Osteoblast (primary cell): ENCODE data around the gene SETD3. TPM values are rescaled to one million over a fixed set of nuclear protein-coding genes. Genes with fewer than 3 reads are reported as not detected.

Experiments used
- DNase-seq: peaks from one replicate; pipeline ENCODE4 v3.0.0; 2011; ENCODE audit warnings: low spot score, mixed read lengths; ENCODE audit not compliant: insufficient read length; ENCODE audit errors: missing footprints
- H2AFZ ChIP-seq: 2 replicates; pipeline ENCODE4 v1.6.0; 2011; ENCODE audit warnings: mild to moderate bottlenecking, low read length
- H3K27ac ChIP-seq: 2 replicates; pipeline ENCODE4 v1.5.1; 2011; ENCODE audit warnings: mild to moderate bottlenecking, low read depth, low read length, moderate library complexity
- H3K27me3 ChIP-seq: 2 replicates; pipeline ENCODE4 v1.6.0; 2012; ENCODE audit warnings: mild to moderate bottlenecking, control low read depth, inconsistent platforms, low read length, moderate library complexity; ENCODE audit not compliant: insufficient read depth
- H3K36me3 ChIP-seq: 2 replicates; pipeline ENCODE4 v1.5.1; 2011; ENCODE audit warnings: mild to moderate bottlenecking, low read length, control low read depth, moderate library complexity; ENCODE audit not compliant: insufficient read depth
- H3K4me1 ChIP-seq: 2 replicates; pipeline ENCODE4 v1.5.1; 2011; ENCODE audit warnings: mild to moderate bottlenecking, low read length, control low read depth, moderate library complexity; ENCODE audit not compliant: insufficient read depth
- H3K4me2 ChIP-seq: 2 replicates; pipeline ENCODE4 v1.6.0; 2011; ENCODE audit warnings: mild to moderate bottlenecking, low read length; ENCODE audit not compliant: insufficient read depth
- H3K4me3 ChIP-seq: fragments of 200-600 bp; sonication (generic); 3 replicates; pipeline ENCODE4 v1.5.1; 2012; ENCODE audit warnings: mild to moderate bottlenecking, low read length, inconsistent platforms; ENCODE audit not compliant: insufficient read depth
- H3K79me2 ChIP-seq: 2 replicates; pipeline ENCODE4 v1.6.0; 2012; ENCODE audit warnings: mild to moderate bottlenecking, low read length, control low read depth, inconsistent platforms; ENCODE audit not compliant: insufficient read depth
- H3K9me3 ChIP-seq: 2 replicates; pipeline ENCODE4 v1.5.1; 2011; ENCODE audit warnings: low read depth, low read length, control low read depth
- H4K20me1 ChIP-seq: 2 replicates; pipeline ENCODE4 v1.6.0; 2012; ENCODE audit warnings: mild to moderate bottlenecking, low read length, control low read depth; ENCODE audit not compliant: insufficient read depth
- CTCF ChIP-seq: IDR thresholded peaks from 2 replicates; pipeline ENCODE4 v1.5.1; 2011; ENCODE audit warnings: mild to moderate bottlenecking, low read depth, low read length, moderate library complexity; ENCODE audit errors: extremely low read depth
- total RNA-seq: library from RNA; depleted of rRNA; stranded (reverse); fragments of >200 nt; gene quantifications from 2 replicates; pipeline ENCODE4 v1.2.3, GENCODE V29; 2012

SETD3 gene
- total RNA-seq, 1 donor: 65.1 TPM

- no peaks in the 10 kb centered on the region for H3K36me3 ChIP-seq
- H3K4me3 ChIP-seq: no peak overlapping the region
- DNase-seq: no peak
- no peak overlapping the region for H3K4me2 ChIP-seq
- peaks cover 26% of the 10 kb centered on the region for H3K27me3 ChIP-seq
- H2AFZ ChIP-seq: no peak overlapping the region
- no peaks in the 10 kb centered on the region for H3K79me2 ChIP-seq
- H3K4me1 ChIP-seq: no peaks in the 10 kb centered on the region
- TF ChIP-seq CTCF: no peak
- H3K27ac ChIP-seq: no peak overlapping the region
- H4K20me1 ChIP-seq: no peaks in the 10 kb centered on the region
- peaks cover 2% of the 10 kb centered on the region for H3K9me3 ChIP-seq
Observed at GRCh38 chr14:99383472-99384449, 96.9 kb downstream of the SETD3 start.

GRCh38 chr14:99382781-99383471, 97.7 kb downstream of the SETD3 start:
- no peak overlapping the region for H3K4me3 ChIP-seq
- H2AFZ ChIP-seq: no peak overlapping the region
- H3K36me3 ChIP-seq: no peaks in the 10 kb centered on the region

GRCh38 chr14:99382071-99382470, 98.6 kb downstream of the SETD3 start:
- Histone ChIP-seq H3K4me1 (no peaks in the 10 kb centered on the region), H3K27ac (no peak overlapping the region), H3K9me3 (peaks cover 2% of the 10 kb centered on the region), H4K20me1 (no peaks in the 10 kb centered on the region), H2AFZ (no peak overlapping the region), H3K27me3 (peaks cover 22% of the 10 kb centered on the region), H3K79me2 (no peaks in the 10 kb centered on the region), H3K36me3 (no peaks in the 10 kb centered on the region), H3K4me2 (peak overlapping the region; percentile 28), H3K4me3 (no peak overlapping the region)
- no peak for DNase-seq
- no peak for TF ChIP-seq CTCF

More at GRCh38 chr14:99382781-99383471, 97.7 kb downstream of the SETD3 start:
- no peaks in the 10 kb centered on the region for H3K4me1 ChIP-seq
- peak; percentile 93 for DNase-seq
- no peak for TF ChIP-seq CTCF
- peaks cover 26% of the 10 kb centered on the region for H3K27me3 ChIP-seq
- no peaks in the 10 kb centered on the region for H4K20me1 ChIP-seq
- H3K9me3 ChIP-seq: peaks cover 2% of the 10 kb centered on the region
- H3K27ac ChIP-seq: no peak overlapping the region
- H3K4me2 ChIP-seq: no peak overlapping the region
- H3K79me2 ChIP-seq: no peaks in the 10 kb centered on the region

- DNase-seq: no peak
- Histone ChIP-seq H3K9me3 (peaks cover 2% of the 10 kb centered on the region), H3K79me2 (no peaks in the 10 kb centered on the region), H2AFZ (no peak overlapping the region), H3K27me3 (peaks cover 22% of the 10 kb centered on the region), H3K4me1 (no peaks in the 10 kb centered on the region), H3K27ac (no peak overlapping the region), H3K4me3 (no peak overlapping the region), H3K36me3 (no peaks in the 10 kb centered on the region), H4K20me1 (no peaks in the 10 kb centered on the region), H3K4me2 (peak overlapping the region; percentile 28)
- no peak for TF ChIP-seq CTCF
Observed at GRCh38 chr14:99381688-99382060, 99.0 kb downstream of the SETD3 start.
